H1 (cell line): ENCODE measurements around the gene FAM169A. TPM values are rescaled to one million over a fixed set of nuclear protein-coding genes. Genes with fewer than 3 reads are reported as not detected.

Source experiments
- CTCF ChIA-PET: fragments of 300-600 bp; sonication (Branson Sonifier 250); formaldehyde crosslinking; loops from one replicate; lab custom pipeline; 2021; ENCODE audit not compliant: partially characterized antibody; lab: Charles Lee
- POLR2A ChIA-PET: fragments of 300-600 bp; sonication (Branson Sonifier 250); formaldehyde crosslinking; loops from one replicate; lab custom pipeline; 2021; ENCODE audit warnings: inconsistent platforms; ENCODE audit not compliant: partially characterized antibody; lab: Charles Lee
- DNase-seq, 2 experiments: peaks; one replicate each; pipeline versions ENCODE4 v3.0.0 to v3.0.0-alpha.2; 2010 to 2022; ENCODE audit warnings: low spot score in 2 of 2, low read depth in 1 of 2, mixed read lengths in 1 of 2
- FAIRE-seq: peaks from 2 replicates; lab custom pipeline; 2011; peaks lifted over from hg19 to GRCh38; lab: Jason Lieb, UNC
- H2AFZ ChIP-seq: 2 replicates; pipeline ENCODE4 v1.8.1; 2012; ENCODE audit warnings: low read length, inconsistent platforms
- H2AK5ac ChIP-seq: 2 replicates; pipeline ENCODE4 v1.6.1; 2013; ENCODE audit warnings: low read depth, low read length
- H2BK120ac ChIP-seq: replicated peaks from 2 replicates; pipeline ENCODE3; 2013; ENCODE audit warnings: low read depth, low read length, inconsistent platforms
- H2BK12ac ChIP-seq: 2 replicates; pipeline ENCODE4 v1.6.1; 2013; ENCODE audit warnings: low read depth, low read length
- H2BK15ac ChIP-seq: 2 replicates; pipeline ENCODE4 v1.6.1; 2013; ENCODE audit warnings: low read length
- H2BK20ac ChIP-seq: 2 replicates; pipeline ENCODE4 v1.6.1; 2013; ENCODE audit warnings: low read length
- H2BK5ac ChIP-seq: 2 replicates; pipeline ENCODE4 v1.6.1; 2013; ENCODE audit warnings: low read depth, low read length
- H3K14ac ChIP-seq: 2 replicates; pipeline ENCODE4 v1.6.1; 2013; ENCODE audit warnings: inconsistent platforms; ENCODE audit not compliant: insufficient read length
- H3K18ac ChIP-seq: 2 replicates; pipeline ENCODE4 v1.6.1; 2013; ENCODE audit warnings: low read length; ENCODE audit errors: extremely low read depth
- H3K23ac ChIP-seq: 2 replicates; pipeline ENCODE4 v1.6.1; 2013; ENCODE audit warnings: inconsistent platforms; ENCODE audit not compliant: insufficient read length
- H3K23me2 ChIP-seq: 2 replicates; pipeline ENCODE4 v1.6.1; 2013; ENCODE audit warnings: low read depth, low read length
- H3K27ac ChIP-seq: 2 replicates; pipeline ENCODE4 v1.6.1; 2011; ENCODE audit warnings: low read depth, low read length, inconsistent platforms
- H3K27me3 ChIP-seq, 4 experiments: replicated peaks in 1 of 4; 1 replicate in 1 of 4; 2 replicates in 3 of 4; pipeline versions ENCODE4 v1.6.1 to v1.8.1; 2011 to 2013; ENCODE audit warnings: low read length in 3 of 4, mild to moderate bottlenecking in 3 of 4, inconsistent platforms in 2 of 4, mixed read lengths in 2 of 4, moderate library complexity in 1 of 4; ENCODE audit not compliant: control insufficient read depth in 3 of 4, insufficient read depth in 3 of 4; ENCODE audit errors: extremely low read depth in 1 of 4
- H3K36me3 ChIP-seq, 4 experiments: 2 replicates each; pipeline versions ENCODE4 v1.6.1 to v1.8.1; 2011 to 2013; ENCODE audit warnings: mild to moderate bottlenecking in 4 of 4, low read length in 3 of 4, moderate library complexity in 2 of 4, control low read depth in 1 of 4, inconsistent platforms in 1 of 4; ENCODE audit not compliant: insufficient read depth in 4 of 4, control insufficient read depth in 2 of 4
- H3K4ac ChIP-seq: replicated peaks from 2 replicates; pipeline ENCODE3; 2013; ENCODE audit warnings: low read length, low read depth, mixed read lengths, inconsistent platforms; ENCODE audit not compliant: insufficient read length
- H3K4me1 ChIP-seq, 4 experiments: replicated peaks in 1 of 4; 1 replicate in 1 of 4; 2 replicates in 3 of 4; pipeline versions ENCODE4 v1.6.1 to v1.8.1; 2011 to 2013; ENCODE audit warnings: low read length in 3 of 4, inconsistent platforms in 2 of 4, mixed read lengths in 1 of 4; ENCODE audit not compliant: insufficient read depth in 4 of 4, control insufficient read depth in 3 of 4
- H3K4me2 ChIP-seq, 2 experiments: 2 replicates each; pipeline versions ENCODE4 v1.6.1 to v1.8.1; 2011 to 2013; ENCODE audit warnings: low read depth in 2 of 2, low read length in 2 of 2, control low read depth in 1 of 2, inconsistent platforms in 1 of 2, mild to moderate bottlenecking in 1 of 2; ENCODE audit not compliant: insufficient read depth in 1 of 2
- H3K4me3 ChIP-seq, 4 experiments: fragments of 200-600, 300-600 bp in 1 of 4; sonication (generic), shearing (Covaris generic), sonication (Bioruptor Twin) in 1 of 4; 2 replicates each; pipeline versions ENCODE4 v1.5.1 to v1.8.1; 2011 to 2016; ENCODE audit warnings: low read length in 4 of 4, low read depth in 3 of 4, control low read depth in 2 of 4, inconsistent platforms in 2 of 4, mild to moderate bottlenecking in 2 of 4, mixed read lengths in 1 of 4, moderate library complexity in 1 of 4; ENCODE audit not compliant: insufficient read depth in 2 of 4; ENCODE audit errors: extremely low read depth in 1 of 4
- H3K56ac ChIP-seq: replicated peaks from 2 replicates; pipeline ENCODE3; 2013; ENCODE audit warnings: low read depth, mild to moderate bottlenecking, mixed read lengths, low read length, inconsistent platforms; ENCODE audit not compliant: insufficient read length
- H3K79me1 ChIP-seq: 2 replicates; pipeline ENCODE4 v1.6.1; 2013; ENCODE audit warnings: low read depth, low read length, control low read depth
- H3K79me2 ChIP-seq, 2 experiments: 2 replicates each; pipeline versions ENCODE4 v1.6.1 to v1.8.1; 2012 to 2013; ENCODE audit warnings: low read length in 2 of 2, mild to moderate bottlenecking in 2 of 2, inconsistent platforms in 1 of 2; ENCODE audit not compliant: insufficient read depth in 2 of 2, control insufficient read depth in 1 of 2
- H3K9ac ChIP-seq, 4 experiments: replicated peaks in 1 of 4; 1 replicate in 1 of 4; 2 replicates in 3 of 4; pipeline versions ENCODE4 v1.6.1 to v1.8.1; 2011 to 2013; ENCODE audit warnings: low read depth in 3 of 4, low read length in 3 of 4, control low read depth in 2 of 4, mild to moderate bottlenecking in 2 of 4, moderate library complexity in 2 of 4, inconsistent platforms in 1 of 4; ENCODE audit errors: extremely low read depth in 1 of 4
- H3K9me3 ChIP-seq, 2 experiments: 2 replicates each; pipeline versions ENCODE4 v1.6.1 to v1.8.1; 2012 to 2013; ENCODE audit warnings: mild to moderate bottlenecking in 2 of 2, moderate library complexity in 2 of 2, control low read depth in 1 of 2, inconsistent platforms in 1 of 2, low read depth in 1 of 2, low read length in 1 of 2, mixed read lengths in 1 of 2; ENCODE audit not compliant: insufficient read depth in 2 of 2
- H4K20me1 ChIP-seq, 2 experiments: replicated peaks in 1 of 2; 2 replicates each; pipeline versions ENCODE3 to v1.8.1; 2011 to 2013; ENCODE audit warnings: inconsistent platforms in 2 of 2, low read length in 2 of 2, mild to moderate bottlenecking in 1 of 2; ENCODE audit not compliant: insufficient read depth in 2 of 2, control insufficient read depth in 1 of 2
- H4K5ac ChIP-seq: 2 replicates; pipeline ENCODE4 v1.6.1; 2013; ENCODE audit warnings: low read length, low read depth, mixed read lengths, inconsistent platforms; ENCODE audit not compliant: insufficient read length
- H4K8ac ChIP-seq: 2 replicates; pipeline ENCODE4 v1.8.0; 2013; ENCODE audit warnings: mild to moderate bottlenecking, moderate library complexity, low read length, inconsistent platforms; ENCODE audit not compliant: insufficient read depth; ENCODE audit errors: extremely low read depth
- H4K91ac ChIP-seq: replicated peaks from 2 replicates; pipeline ENCODE3; 2013; ENCODE audit warnings: low read length, mixed read lengths, inconsistent platforms; ENCODE audit not compliant: insufficient read length
- EGR1 ChIP-seq: IDR thresholded peaks from 2 replicates; pipeline ENCODE4 v1.6.1; 2011; ENCODE audit warnings: low read depth, low read length, borderline replicate concordance
- SIN3A ChIP-seq, 2 experiments: IDR thresholded peaks in 1 of 2; conservative IDR thresholded peaks in 1 of 2; 2 replicates each; pipeline ENCODE4 v1.6.1; 2011 to 2012; ENCODE audit warnings: low read length in 2 of 2, improper control_type of control experiment in 1 of 2, low read depth in 1 of 2, mild to moderate bottlenecking in 1 of 2
- SP2 ChIP-seq: IDR thresholded peaks from 2 replicates; pipeline ENCODE4 v1.6.1; 2012; ENCODE audit warnings: mild to moderate bottlenecking, low read length, inconsistent platforms
- TBP ChIP-seq: IDR thresholded peaks from 2 replicates; pipeline ENCODE4 v1.6.1; 2011; ENCODE audit warnings: low read depth, low read length, improper control_type of control experiment
- WGBS, 2 experiments: shearing (Covaris generic) in 1 of 2; methylation state at CpG; one replicate each; pipeline versions ENCODE4 v1.1.6 to v1.1.7; 2013 to 2015; ENCODE audit warnings: low lambda C conversion rate in 2 of 2, mixed read lengths in 2 of 2, inconsistent platforms in 1 of 2, low coverage in 1 of 2, missing lambda C conversion rate in 1 of 2; ENCODE audit not compliant: insufficient replicate concordance in 2 of 2, insufficient coverage in 1 of 2, insufficient read length in 1 of 2; ENCODE audit errors: extremely low coverage in 1 of 2, missing lambda C conversion rate in 1 of 2; 5-methylcytosine and 5-hydroxymethylcytosine counted together
- polyA plus RNA-seq, 7 experiments: library from polyadenylated mRNA; depleted of rRNA in 3 of 7; stranded (reverse) in 5 of 7; unstranded in 2 of 7; fragments of >200 nt in 5 of 7; fragments of 200-250 nt in 2 of 7; gene quantifications; 1 replicate in 5 of 7; 2 replicates in 1 of 7; 4 replicates in 1 of 7; pipeline versions ENCODE4 v1.2.1 to v1.2.3, GENCODE V29; 2011 to 2013; ENCODE audit warnings: missing spikeins in 2 of 7, mixed read lengths in 2 of 7
- total RNA-seq: library from RNA; stranded (reverse); fragmentation: NEBNext Ultra II Directional; extraction: Animal tissue kit (Norgen Biotek cat#: 25700); gene quantifications from 2 replicates; pipeline ENCODE4 v1.2.1, GENCODE V29; 2021

FAM169A gene
- total and polyA plus RNA-seq, 2 of the 8 experiments (the other 6 are each of a cell fraction or from before 2014, with no cell fraction given): 12.6 to 83.1 TPM

DNA sequence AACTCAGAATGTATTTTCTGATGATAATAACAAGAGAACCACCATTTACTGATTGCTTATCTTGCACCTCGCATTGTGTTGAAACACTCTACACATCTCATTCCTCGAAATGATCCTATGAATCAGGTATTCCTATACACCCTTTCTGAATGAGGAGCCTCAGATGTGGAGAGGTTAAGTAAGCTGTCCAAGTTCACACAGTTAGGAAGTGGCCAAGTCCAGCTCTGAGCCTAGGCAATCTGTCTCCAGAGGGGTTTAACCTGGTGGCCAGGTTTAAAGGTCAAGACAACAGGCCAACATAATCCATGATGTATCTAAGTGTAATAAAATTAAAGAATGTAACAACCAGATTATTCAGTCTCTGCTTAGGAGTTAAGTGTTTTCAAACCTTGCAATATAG lies 12.9 kb downstream of the FAM169A start:
- 95% methylated on average over 2 of the region's 2 CpGs; no CpG with 5 or more reads in 1 of the 2 experiments for WGBS, 2 experiments
- no peak overlapping the region for H2BK12ac ChIP-seq
- H2BK5ac ChIP-seq: no peak overlapping the region
- TF ChIP-seq EGR1: no peak
- no peak for TF ChIP-seq SIN3A (conservative IDR thresholded peaks at IDR 0.05 in 1 of 2, IDR thresholded peaks at IDR 0.05 in 1 of 2; ENCODE audit: low read depth in 1 of 2, low read length in 2 of 2)
- no peak for TF ChIP-seq TBP
- TF ChIP-seq SP2: no peak
- H3K56ac ChIP-seq: no peak overlapping the region
- no peak overlapping the region for H3K14ac ChIP-seq
- H3K4me1 ChIP-seq: peaks cover 0 to 8% (median 3%) of the 10 kb centered on the region in 4 experiments; a peak in 2 of 7 replicates
- peaks cover 20 to 100% of the 10 kb centered on the region in 2 experiments for H3K79me2 ChIP-seq
- no peak overlapping the region for H4K8ac ChIP-seq
- H4K5ac ChIP-seq: no peak overlapping the region
- H3K27me3 ChIP-seq: no peaks in the 10 kb centered on the region
- ChIA-PET POLR2A (interaction anchor here (1.5 to 4.3 kb wide), 2 partner anchors 13 to 37 kb away, joined by 3 to 28 read pairs; partner anchors contain the start of gene FAM169A), CTCF (interaction anchor here (0.9 kb wide), 1 partner anchor 71 kb away, joined by 3 read pairs; no protein-coding TSS in a partner anchor)
- no peak overlapping the region for H2AK5ac ChIP-seq
- no peak overlapping the region for H3K4me2 ChIP-seq
- H3K4me3 ChIP-seq: no peak overlapping the region
- H3K79me1 ChIP-seq: peaks cover 4% of the 10 kb centered on the region
- H3K36me3 ChIP-seq: peaks cover 0 to 5% (median 0%) of the 10 kb centered on the region in 4 experiments; a peak in 2 of 8 replicates
- H2BK15ac ChIP-seq: no peak overlapping the region
- H3K18ac ChIP-seq: peak overlapping the region; percentile 9; the same call in 1 of the 2 replicates
- no peak overlapping the region for H2BK20ac ChIP-seq
- no peak overlapping the region for H2AFZ ChIP-seq
- H3K27ac ChIP-seq: no peak overlapping the region
- peak overlapping the region; percentile 83 for H3K4ac ChIP-seq
- DNase-seq: no peak
- no peak overlapping the region for H2BK120ac ChIP-seq
- H3K23ac ChIP-seq: no peak overlapping the region
- H4K91ac ChIP-seq: no peak overlapping the region
- no peaks in the 10 kb centered on the region for H3K9me3 ChIP-seq
- no peak for FAIRE-seq
- H3K23me2 ChIP-seq: no peaks in the 10 kb centered on the region
- H3K9ac ChIP-seq: no peak overlapping the region
- H4K20me1 ChIP-seq: peaks cover 3 to 7% of the 10 kb centered on the region in 2 experiments
